ENCODE results near the gene LIN7C. TPM values are rescaled to one million over a fixed set of nuclear protein-coding genes. Genes with fewer than 3 reads are reported as not detected.

LIN7C gene
- total RNA-seq, 3 donors from 2014 or later, result 37.8 to 41.2 (median 40.5) TPM

DNA sequence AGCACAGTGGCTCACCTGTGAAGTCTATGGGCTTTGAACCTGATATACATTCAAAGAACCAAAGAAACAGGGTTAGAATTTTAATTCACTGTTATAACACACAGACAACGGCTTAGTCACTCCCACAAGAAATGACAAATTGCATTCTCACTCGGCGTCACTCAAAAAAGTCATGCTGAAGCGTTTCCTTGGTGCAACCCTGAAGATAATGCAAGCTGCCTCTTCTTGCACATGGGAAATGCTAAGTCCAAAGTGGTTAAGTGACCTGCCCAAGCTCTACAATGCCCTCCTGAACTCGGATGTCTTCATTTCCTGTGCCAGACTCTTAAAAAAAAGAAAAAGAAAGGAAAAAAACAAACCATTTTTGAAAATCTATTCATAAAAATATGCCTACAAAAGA, 44.0 kb downstream of the LIN7C start:
- TF ChIP-seq, protein P1, sequence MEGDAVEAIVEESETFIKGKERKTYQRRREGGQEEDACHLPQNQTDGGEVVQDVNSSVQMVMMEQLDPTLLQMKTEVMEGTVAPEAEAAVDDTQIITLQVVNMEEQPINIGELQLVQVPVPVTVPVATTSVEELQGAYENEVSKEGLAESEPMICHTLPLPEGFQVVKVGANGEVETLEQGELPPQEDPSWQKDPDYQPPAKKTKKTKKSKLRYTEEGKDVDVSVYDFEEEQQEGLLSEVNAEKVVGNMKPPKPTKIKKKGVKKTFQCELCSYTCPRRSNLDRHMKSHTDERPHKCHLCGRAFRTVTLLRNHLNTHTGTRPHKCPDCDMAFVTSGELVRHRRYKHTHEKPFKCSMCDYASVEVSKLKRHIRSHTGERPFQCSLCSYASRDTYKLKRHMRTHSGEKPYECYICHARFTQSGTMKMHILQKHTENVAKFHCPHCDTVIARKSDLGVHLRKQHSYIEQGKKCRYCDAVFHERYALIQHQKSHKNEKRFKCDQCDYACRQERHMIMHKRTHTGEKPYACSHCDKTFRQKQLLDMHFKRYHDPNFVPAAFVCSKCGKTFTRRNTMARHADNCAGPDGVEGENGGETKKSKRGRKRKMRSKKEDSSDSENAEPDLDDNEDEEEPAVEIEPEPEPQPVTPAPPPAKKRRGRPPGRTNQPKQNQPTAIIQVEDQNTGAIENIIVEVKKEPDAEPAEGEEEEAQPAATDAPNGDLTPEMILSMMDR (IDR thresholded peaks at IDR 0.05), result no peak
- DNase-seq, result no peak
- H3K36me3 ChIP-seq (ENCODE audit: low read depth), result no peaks in the 10 kb centered on the region
- H3K4me1 ChIP-seq (ENCODE audit: low read depth), result peaks cover 9% of the 10 kb centered on the region
- no peak for ATAC-seq
- intact Hi-C loops (cut with DNase I, micrococcal nuclease), result no loop called here
- H3K4me3 ChIP-seq, result no peak overlapping the region
- no peaks in the 10 kb centered on the region for H3K9me3 ChIP-seq

DNA sequence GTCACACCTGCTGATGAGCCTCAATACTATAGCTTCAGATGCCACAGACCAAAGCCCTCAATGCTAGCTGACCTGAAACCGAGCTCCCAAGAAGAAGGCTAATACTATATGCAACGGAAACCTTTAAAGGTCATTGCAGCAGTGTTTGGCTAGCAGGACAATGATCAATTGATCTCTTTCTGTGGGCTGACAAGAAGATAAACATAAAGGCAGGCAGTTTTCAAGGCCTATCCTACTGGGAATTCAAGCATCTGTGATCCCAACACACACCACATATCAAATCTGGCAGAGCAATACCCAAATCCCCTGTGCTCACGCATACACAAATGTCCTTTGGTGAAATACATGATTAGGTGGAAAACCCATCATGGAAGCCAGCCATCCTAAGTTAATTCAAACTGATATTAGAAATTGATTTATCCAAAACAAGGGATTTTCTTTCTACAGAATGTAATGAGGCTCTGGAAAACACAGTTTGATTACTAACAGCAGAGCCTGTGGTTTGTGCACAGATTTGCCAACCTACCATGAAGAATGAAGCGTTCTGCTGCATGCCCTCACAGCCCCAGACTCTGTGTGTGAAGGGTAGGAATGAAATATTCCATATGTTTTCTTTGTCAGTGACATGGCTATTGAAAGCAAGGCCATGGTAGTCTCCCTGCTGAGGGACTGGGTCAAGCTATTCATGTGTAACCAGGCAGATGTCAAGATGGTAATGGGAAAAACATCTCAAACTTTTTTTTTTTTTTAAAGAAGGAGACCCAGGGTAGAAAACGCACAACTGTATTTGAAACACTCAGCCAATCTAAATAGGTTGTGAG, 46.2 kb downstream of the LIN7C start:
- H3K4me1 ChIP-seq (ENCODE audit: low read depth), result peaks cover 2% of the 10 kb centered on the region
- TF ChIP-seq, protein P1 (IDR thresholded peaks at IDR 0.05), result no peak
- no peaks in the 10 kb centered on the region for H3K9me3 ChIP-seq
- no peak overlapping the region for H3K4me3 ChIP-seq
- H3K36me3 ChIP-seq (ENCODE audit: low read depth), result no peaks in the 10 kb centered on the region
- no peak for ATAC-seq
- intact Hi-C loops (cut with DNase I, micrococcal nuclease), result no loop called here
- no peak for DNase-seq

DNA sequence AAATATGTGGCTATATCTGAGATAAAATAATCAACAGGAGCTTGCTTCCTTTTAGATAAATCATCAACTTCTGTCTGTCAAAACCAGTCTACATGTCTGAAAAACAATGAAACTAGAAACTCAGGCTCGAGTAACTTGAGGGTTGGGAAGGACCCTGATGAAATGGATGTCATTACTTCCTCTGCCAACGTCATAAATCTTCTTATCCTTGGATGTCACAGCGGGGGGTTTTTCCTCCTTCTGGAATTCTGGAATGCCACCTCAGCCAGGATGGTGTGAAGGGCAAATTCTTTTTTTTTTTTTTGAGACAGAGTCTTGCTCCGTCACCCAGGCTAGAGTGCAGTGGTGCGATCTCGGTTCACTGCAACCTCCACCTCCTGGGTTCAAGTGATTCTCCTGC, 47.4 kb downstream of the LIN7C start:
- H3K36me3 ChIP-seq (ENCODE audit: low read depth), result no peaks in the 10 kb centered on the region
- H3K4me3 ChIP-seq, result no peak overlapping the region
- H3K4me1 ChIP-seq (ENCODE audit: low read depth), result no peaks in the 10 kb centered on the region
- no peaks in the 10 kb centered on the region for H3K9me3 ChIP-seq
- no peak for ATAC-seq
- intact Hi-C loops (cut with DNase I, micrococcal nuclease), result no loop called here
- TF ChIP-seq, protein P1 (IDR thresholded peaks at IDR 0.05), result no peak
- no peak for DNase-seq

DNA sequence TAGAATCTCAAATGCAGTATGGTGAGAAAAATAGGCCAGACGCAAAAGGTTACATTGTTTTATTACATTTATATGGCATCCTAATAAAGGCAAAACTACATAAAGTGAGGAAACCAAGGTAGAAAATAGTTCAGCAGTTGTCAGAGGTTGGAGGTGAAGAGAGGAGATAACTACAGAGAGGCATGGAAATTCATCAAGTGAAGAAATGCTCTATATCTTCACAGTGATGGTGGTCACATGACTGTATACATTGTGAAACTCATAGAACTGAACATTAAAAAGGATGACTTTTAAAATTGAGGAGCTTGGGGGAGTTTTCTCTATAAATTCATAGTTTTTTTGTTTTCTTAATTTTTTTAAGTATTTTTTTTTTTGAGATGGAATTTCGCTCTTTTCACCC, 48.4 kb downstream of the LIN7C start:
- Histone ChIP-seq H3K36me3 (ENCODE audit: low read depth) (no peaks in the 10 kb centered on the region), H3K4me3 (no peak overlapping the region), H3K9me3 (no peaks in the 10 kb centered on the region), H3K4me1 (ENCODE audit: low read depth) (no peaks in the 10 kb centered on the region)
- TF ChIP-seq, protein P1 (IDR thresholded peaks at IDR 0.05), result no peak
- intact Hi-C loops (cut with DNase I, micrococcal nuclease), result no loop called here
- ATAC-seq (no peak), DNase-seq (no peak)

DNA sequence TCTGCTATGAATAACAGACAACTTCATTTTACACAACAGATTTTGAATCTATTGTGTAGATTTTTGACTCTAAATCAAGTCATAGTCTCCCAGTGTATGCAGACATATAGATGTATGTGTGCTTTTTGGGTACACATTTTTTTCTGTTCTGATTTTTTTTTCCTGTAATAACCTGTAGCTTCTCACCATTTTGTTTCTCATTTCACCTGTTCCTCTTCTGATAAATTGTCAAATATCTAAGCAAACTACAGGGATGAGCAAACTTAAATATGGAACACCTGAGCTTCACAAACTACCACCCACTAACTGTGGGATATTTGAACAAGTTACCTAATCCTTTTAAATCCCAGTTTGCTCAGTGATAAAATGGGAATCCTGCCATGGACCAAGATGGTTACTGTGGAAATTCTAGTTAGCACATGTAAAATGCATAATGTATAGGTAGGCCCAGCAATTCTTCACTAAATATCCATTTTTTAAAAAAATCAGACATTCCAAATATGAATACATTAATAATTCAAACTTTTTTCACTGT, 49.7 kb downstream of the LIN7C start:
- intact Hi-C loops (cut with DNase I, micrococcal nuclease), result no loop called here
- no peaks in the 10 kb centered on the region for H3K9me3 ChIP-seq
- TF ChIP-seq, protein P1 (IDR thresholded peaks at IDR 0.05), result no peak
- ATAC-seq, result no peak
- no peak overlapping the region for H3K4me3 ChIP-seq
- H3K36me3 ChIP-seq (ENCODE audit: low read depth), result no peaks in the 10 kb centered on the region
- no peak for DNase-seq
- no peaks in the 10 kb centered on the region for H3K4me1 ChIP-seq (ENCODE audit: low read depth)
